Neural cell (in vitro differentiated cells): Measurements from ENCODE around the gene HPN.
"Not testable (repeated sequence)": the region's sequence is repeated elsewhere in the genome, so short reads cannot be mapped to it uniquely, and the experiment has no call there.

Experiments used
- CTCF ChIP-seq: fragments of 450-650 bp; IDR thresholded peaks from 2 replicates; pipeline ENCODE4 v1.5.1; 2014; ENCODE audit warnings: antibody characterized with exemption, mild to moderate bottlenecking, moderate library complexity; ENCODE audit not compliant: poor library complexity, severe bottlenecking
- EZH2 ChIP-seq: fragments of 200-600, 300-800 bp; shearing (Covaris generic), sonication (generic); IDR thresholded peaks from 2 replicates; pipeline ENCODE4 v1.6.1; 2014; ENCODE audit warnings: antibody characterized with exemption, low read length, borderline replicate concordance, mild to moderate bottlenecking; ENCODE audit not compliant: insufficient read depth, poor library complexity, severe bottlenecking

- TF ChIP-seq CTCF, EZH2: not testable (repeated sequence)
Measured at GRCh38 chr19:35101949-35102348, 60.4 kb downstream of the HPN start.
